22Rv1 (cell line): ENCODE data around the gene EPC2.

Source experiments
- ZFX ChIP-seq: fragments of 450-650 bp; IDR thresholded peaks from 2 replicates; pipeline ENCODE4 v1.6.1; 2017; ENCODE audit warnings: antibody characterized with exemption, borderline replicate concordance
- TF ChIP-seq, protein P1 (sequence below): fragments of 450-650 bp; IDR thresholded peaks from 2 replicates; pipeline ENCODE4 v1.5.1; 2017; ENCODE audit warnings: mild to moderate bottlenecking

DNA sequence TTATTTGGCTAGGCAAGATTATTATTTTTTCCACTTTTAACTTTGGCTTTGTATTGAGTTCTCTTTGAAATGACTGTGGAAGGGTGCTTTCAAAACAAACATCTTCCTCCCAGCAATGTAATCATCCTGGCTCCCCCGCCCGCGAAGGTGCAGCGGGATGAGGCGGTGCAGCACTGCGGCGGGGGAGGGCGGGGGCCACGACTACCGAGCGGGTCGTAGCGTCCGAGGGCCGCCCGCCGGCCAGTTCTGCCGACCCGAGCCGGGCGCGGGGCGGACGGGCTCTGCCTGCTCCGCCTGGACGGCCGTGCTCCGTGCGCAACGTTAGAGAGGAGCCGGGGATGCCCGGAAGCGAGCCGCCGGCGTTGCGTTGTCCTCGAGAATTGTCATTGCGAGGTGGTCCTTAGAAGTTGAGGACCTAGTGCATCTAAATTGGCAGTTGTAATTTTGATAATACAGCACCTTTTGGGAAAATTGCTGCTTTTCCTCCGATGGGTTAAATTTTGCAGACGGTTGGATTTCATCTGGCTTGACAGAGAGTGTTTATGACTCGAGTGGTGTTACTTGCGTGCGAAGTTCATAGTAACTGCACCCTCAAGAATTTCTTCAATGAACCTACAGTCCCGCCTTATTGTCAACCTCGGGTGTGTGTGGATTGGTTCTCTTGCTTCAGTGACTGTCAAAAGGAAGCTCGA, 1.1 kb downstream of the EPC2 start:
- TF ChIP-seq, protein P1, sequence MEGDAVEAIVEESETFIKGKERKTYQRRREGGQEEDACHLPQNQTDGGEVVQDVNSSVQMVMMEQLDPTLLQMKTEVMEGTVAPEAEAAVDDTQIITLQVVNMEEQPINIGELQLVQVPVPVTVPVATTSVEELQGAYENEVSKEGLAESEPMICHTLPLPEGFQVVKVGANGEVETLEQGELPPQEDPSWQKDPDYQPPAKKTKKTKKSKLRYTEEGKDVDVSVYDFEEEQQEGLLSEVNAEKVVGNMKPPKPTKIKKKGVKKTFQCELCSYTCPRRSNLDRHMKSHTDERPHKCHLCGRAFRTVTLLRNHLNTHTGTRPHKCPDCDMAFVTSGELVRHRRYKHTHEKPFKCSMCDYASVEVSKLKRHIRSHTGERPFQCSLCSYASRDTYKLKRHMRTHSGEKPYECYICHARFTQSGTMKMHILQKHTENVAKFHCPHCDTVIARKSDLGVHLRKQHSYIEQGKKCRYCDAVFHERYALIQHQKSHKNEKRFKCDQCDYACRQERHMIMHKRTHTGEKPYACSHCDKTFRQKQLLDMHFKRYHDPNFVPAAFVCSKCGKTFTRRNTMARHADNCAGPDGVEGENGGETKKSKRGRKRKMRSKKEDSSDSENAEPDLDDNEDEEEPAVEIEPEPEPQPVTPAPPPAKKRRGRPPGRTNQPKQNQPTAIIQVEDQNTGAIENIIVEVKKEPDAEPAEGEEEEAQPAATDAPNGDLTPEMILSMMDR = no peak
- no peak for TF ChIP-seq ZFX
